ENCODE results near the gene PDE9A.
"Not testable (repeated sequence)": the region's sequence is repeated elsewhere in the genome, so short reads cannot be mapped to it uniquely, and the experiment has no call there.

PDE9A gene

DNA sequence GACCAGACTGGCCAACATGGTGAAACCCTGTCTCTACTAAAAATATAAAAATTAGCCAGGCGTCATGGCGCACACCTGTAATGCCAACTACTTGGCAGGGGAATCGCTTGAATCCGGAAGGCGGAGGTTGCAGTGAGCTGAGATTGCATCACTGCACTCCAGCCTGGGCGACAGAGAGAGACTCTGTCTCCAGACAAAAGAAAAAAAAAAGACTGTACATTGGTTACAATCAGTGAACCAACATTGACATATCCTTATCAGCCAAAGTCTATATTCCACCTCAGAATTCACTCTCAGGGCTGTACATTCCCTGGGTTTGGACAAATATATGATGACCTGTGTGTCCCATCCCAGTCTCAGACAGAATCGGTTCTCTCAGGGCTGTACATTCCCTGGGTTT lies 62.0 kb downstream of the PDE9A start:
- H3K27ac ChIP-seq (ENCODE audit: insufficient read depth in 1 of 2, low read depth in 1 of 2, low read length in 2 of 2, poor library complexity in 1 of 2, severe bottlenecking in 2 of 2); H3K36me3 ChIP-seq (ENCODE audit: control insufficient read depth in 4 of 4, insufficient read depth in 4 of 4, low read length in 3 of 4); H3K4me1 ChIP-seq (ENCODE audit: control extremely low read depth in 1 of 4, control insufficient read depth in 4 of 4, insufficient read depth in 4 of 4, low read length in 3 of 4); H3K4me3 ChIP-seq (ENCODE audit: control insufficient read depth in 1 of 7, extremely low read depth in 1 of 7, insufficient read depth in 4 of 7, low read depth in 2 of 7, low read length in 6 of 7); CTCF ChIA-PET; H3K9me3 ChIP-seq (ENCODE audit: control extremely low read depth in 1 of 5, control insufficient read depth in 4 of 5, insufficient read depth in 2 of 5, low read depth in 1 of 5, low read length in 4 of 5); H3K27me3 ChIP-seq (replicated peaks in 2 of 5; ENCODE audit: control insufficient read depth in 4 of 5, insufficient read depth in 5 of 5, low read length in 4 of 5); POLR2A ChIA-PET; DNase-seq: not testable (repeated sequence)
- WGBS (ENCODE audit: insufficient coverage): 96% methylated on average over 7 of the region's 7 CpGs

- no peaks in the 10 kb centered on the region for H3K27me3 ChIP-seq (replicated peaks in 2 of 5; ENCODE audit: control insufficient read depth in 4 of 5, insufficient read depth in 5 of 5, low read length in 4 of 5)
- 97% methylated on average over 3 of the region's 3 CpGs for WGBS (ENCODE audit: insufficient coverage)
- ChIA-PET POLR2A (no interaction called here), CTCF (interaction anchor here (1.1 kb wide), 1 partner anchor 8 kb away, joined by 3 read pairs; no protein-coding TSS in a partner anchor)
- no peaks in the 10 kb centered on the region for H3K36me3 ChIP-seq (ENCODE audit: control insufficient read depth in 4 of 4, insufficient read depth in 4 of 4, low read length in 3 of 4)
- no peaks in the 10 kb centered on the region for H3K4me1 ChIP-seq (ENCODE audit: control extremely low read depth in 1 of 4, control insufficient read depth in 4 of 4, insufficient read depth in 4 of 4, low read length in 3 of 4)
- no peak overlapping the region for H3K4me3 ChIP-seq (ENCODE audit: control insufficient read depth in 1 of 7, extremely low read depth in 1 of 7, insufficient read depth in 4 of 7, low read depth in 2 of 7, low read length in 6 of 7)
- peaks cover 0 to 1% (median 0%) of the 10 kb centered on the region in 5 experiments for H3K9me3 ChIP-seq (ENCODE audit: control extremely low read depth in 1 of 5, control insufficient read depth in 4 of 5, insufficient read depth in 2 of 5, low read depth in 1 of 5, low read length in 4 of 5)
- H3K27ac ChIP-seq (ENCODE audit: insufficient read depth in 1 of 2, low read depth in 1 of 2, low read length in 2 of 2, poor library complexity in 1 of 2, severe bottlenecking in 2 of 2): no peak overlapping the region
- DNase-seq: no peak
These were observed 62.7 kb downstream of the PDE9A start for GRCh38 chr21:42716074-42716473.

- CTCF ChIA-PET: interaction anchor here (1.1 kb wide), 1 partner anchor 12 kb away, joined by 3 read pairs; no protein-coding TSS in a partner anchor
- H3K27ac ChIP-seq (ENCODE audit: insufficient read depth in 1 of 2, low read depth in 1 of 2, low read length in 2 of 2, poor library complexity in 1 of 2, severe bottlenecking in 2 of 2); H3K27me3 ChIP-seq (replicated peaks in 2 of 5; ENCODE audit: control insufficient read depth in 4 of 5, insufficient read depth in 5 of 5, low read length in 4 of 5); H3K4me1 ChIP-seq (ENCODE audit: control extremely low read depth in 1 of 4, control insufficient read depth in 4 of 4, insufficient read depth in 4 of 4, low read length in 3 of 4); H3K4me3 ChIP-seq (ENCODE audit: control insufficient read depth in 1 of 7, extremely low read depth in 1 of 7, insufficient read depth in 4 of 7, low read depth in 2 of 7, low read length in 6 of 7); DNase-seq; H3K9me3 ChIP-seq (ENCODE audit: control extremely low read depth in 1 of 5, control insufficient read depth in 4 of 5, insufficient read depth in 2 of 5, low read depth in 1 of 5, low read length in 4 of 5); POLR2A ChIA-PET; H3K36me3 ChIP-seq (ENCODE audit: control insufficient read depth in 4 of 4, insufficient read depth in 4 of 4, low read length in 3 of 4): not testable (repeated sequence)
- 94% methylated on average over 9 of the region's 12 CpGs for WGBS (ENCODE audit: insufficient coverage)
These were observed 67.1 kb downstream of the PDE9A start for GRCh38 chr21:42720484-42720883.

DNA sequence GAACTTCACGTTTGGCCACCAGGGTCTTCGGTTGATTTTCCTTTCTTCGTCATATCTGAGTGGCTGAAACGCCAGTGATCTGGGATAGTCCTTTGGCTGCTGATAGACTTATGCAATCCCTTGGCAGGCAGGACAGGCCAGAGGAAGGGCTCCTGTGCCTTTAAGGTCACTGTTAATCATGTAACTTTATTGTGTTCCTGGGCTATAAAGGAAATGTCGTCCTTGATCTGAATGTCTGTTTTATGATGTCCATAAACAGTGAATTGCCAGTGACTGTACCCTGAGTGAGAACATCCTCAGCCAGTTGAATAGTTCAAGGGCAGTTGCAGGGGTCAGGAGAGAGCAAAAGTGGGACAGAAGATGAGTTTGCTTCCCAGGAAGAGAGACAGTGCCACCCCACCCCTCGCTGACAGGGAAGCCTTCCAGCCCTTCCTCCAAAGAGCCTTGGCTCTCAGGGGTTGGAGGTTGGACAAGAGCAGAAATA lies 68.0 kb downstream of the PDE9A start:
- H3K9me3 ChIP-seq (ENCODE audit: control extremely low read depth in 1 of 5, control insufficient read depth in 4 of 5, insufficient read depth in 2 of 5, low read depth in 1 of 5, low read length in 4 of 5): peaks cover 0 to 1% (median 0%) of the 10 kb centered on the region in 5 experiments
- no peak overlapping the region for H3K4me3 ChIP-seq (ENCODE audit: control insufficient read depth in 1 of 7, extremely low read depth in 1 of 7, insufficient read depth in 4 of 7, low read depth in 2 of 7, low read length in 6 of 7)
- no peak for DNase-seq
- 96% methylated on average over 4 of the region's 6 CpGs for WGBS (ENCODE audit: insufficient coverage)
- ChIA-PET CTCF (no interaction called here), POLR2A (interaction anchor here (0.6 kb wide), 1 partner anchor 1299 kb away, joined by 3 read pairs; no protein-coding TSS in a partner anchor)
- no peaks in the 10 kb centered on the region for H3K27me3 ChIP-seq (replicated peaks in 2 of 5; ENCODE audit: control insufficient read depth in 4 of 5, insufficient read depth in 5 of 5, low read length in 4 of 5)
- H3K4me1 ChIP-seq (ENCODE audit: control extremely low read depth in 1 of 4, control insufficient read depth in 4 of 4, insufficient read depth in 4 of 4, low read length in 3 of 4): no peaks in the 10 kb centered on the region
- H3K27ac ChIP-seq (ENCODE audit: insufficient read depth in 1 of 2, low read depth in 1 of 2, low read length in 2 of 2, poor library complexity in 1 of 2, severe bottlenecking in 2 of 2): no peak overlapping the region
- H3K36me3 ChIP-seq (ENCODE audit: control insufficient read depth in 4 of 4, insufficient read depth in 4 of 4, low read length in 3 of 4): no peaks in the 10 kb centered on the region

- ChIA-PET POLR2A (no interaction called here), CTCF (no interaction called here)
- Histone ChIP-seq H3K36me3 (ENCODE audit: control insufficient read depth in 4 of 4, insufficient read depth in 4 of 4, low read length in 3 of 4) (no peaks in the 10 kb centered on the region), H3K27me3 (replicated peaks in 2 of 5; ENCODE audit: control insufficient read depth in 4 of 5, insufficient read depth in 5 of 5, low read length in 4 of 5) (no peaks in the 10 kb centered on the region), H3K4me1 (ENCODE audit: control extremely low read depth in 1 of 4, control insufficient read depth in 4 of 4, insufficient read depth in 4 of 4, low read length in 3 of 4) (no peaks in the 10 kb centered on the region), H3K4me3 (ENCODE audit: control insufficient read depth in 1 of 7, extremely low read depth in 1 of 7, insufficient read depth in 4 of 7, low read depth in 2 of 7, low read length in 6 of 7) (no peak overlapping the region), H3K27ac (ENCODE audit: insufficient read depth in 1 of 2, low read depth in 1 of 2, low read length in 2 of 2, poor library complexity in 1 of 2, severe bottlenecking in 2 of 2) (no peak overlapping the region), H3K9me3 (ENCODE audit: control extremely low read depth in 1 of 5, control insufficient read depth in 4 of 5, insufficient read depth in 2 of 5, low read depth in 1 of 5, low read length in 4 of 5) (peaks cover 0 to 1% (median 0%) of the 10 kb centered on the region in 5 experiments)
- no peak for DNase-seq
- 96% methylated on average over 11 of the region's 11 CpGs for WGBS (ENCODE audit: insufficient coverage)
These were observed 68.7 kb downstream of the PDE9A start for GRCh38 chr21:42722153-42722552.

DNA sequence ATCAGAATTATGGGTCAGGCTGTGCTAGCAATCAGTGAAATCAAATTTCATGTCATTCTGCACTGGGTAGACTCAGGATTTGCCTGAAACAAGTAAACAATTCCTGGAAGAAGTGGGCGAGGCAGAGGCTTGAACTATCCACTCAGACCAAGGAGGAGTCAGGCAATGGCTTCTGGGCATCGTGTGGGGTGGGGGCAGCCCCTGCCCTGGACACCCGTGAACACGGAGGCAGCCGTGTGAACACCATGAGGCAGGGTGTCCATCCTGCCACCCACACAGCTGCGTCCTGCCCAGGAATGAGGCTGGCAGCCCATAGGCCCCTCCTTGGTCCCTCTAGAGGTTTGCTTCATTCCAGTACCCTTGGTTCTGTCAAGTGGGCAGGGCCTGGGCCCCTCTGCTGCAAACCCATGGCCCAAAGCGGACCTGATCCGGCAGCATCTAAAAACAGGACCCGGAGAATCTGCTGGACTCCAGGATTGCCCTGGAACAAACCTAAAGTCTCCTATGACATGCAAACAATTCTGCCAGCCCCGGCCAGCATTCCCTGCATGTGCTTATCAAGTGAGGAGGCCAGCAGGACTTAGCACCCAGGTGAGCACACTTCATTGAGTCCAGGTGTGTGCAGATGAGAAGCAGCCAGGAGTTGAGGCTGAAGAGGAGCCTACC lies 69.5 kb downstream of the PDE9A start:
- ChIA-PET POLR2A (no interaction called here), CTCF (no interaction called here)
- no peak for DNase-seq
- H3K4me1 ChIP-seq (ENCODE audit: control extremely low read depth in 1 of 4, control insufficient read depth in 4 of 4, insufficient read depth in 4 of 4, low read length in 3 of 4): no peaks in the 10 kb centered on the region
- H3K27me3 ChIP-seq (replicated peaks in 2 of 5; ENCODE audit: control insufficient read depth in 4 of 5, insufficient read depth in 5 of 5, low read length in 4 of 5): no peaks in the 10 kb centered on the region
- H3K36me3 ChIP-seq (ENCODE audit: control insufficient read depth in 4 of 4, insufficient read depth in 4 of 4, low read length in 3 of 4): no peaks in the 10 kb centered on the region
- peaks cover 0 to 1% (median 0%) of the 10 kb centered on the region in 5 experiments for H3K9me3 ChIP-seq (ENCODE audit: control extremely low read depth in 1 of 5, control insufficient read depth in 4 of 5, insufficient read depth in 2 of 5, low read depth in 1 of 5, low read length in 4 of 5)
- H3K4me3 ChIP-seq (ENCODE audit: control insufficient read depth in 1 of 7, extremely low read depth in 1 of 7, insufficient read depth in 4 of 7, low read depth in 2 of 7, low read length in 6 of 7): no peak overlapping the region
- 91% methylated on average over 10 of the region's 10 CpGs for WGBS (ENCODE audit: insufficient coverage)
- H3K27ac ChIP-seq (ENCODE audit: insufficient read depth in 1 of 2, low read depth in 1 of 2, low read length in 2 of 2, poor library complexity in 1 of 2, severe bottlenecking in 2 of 2): no peak overlapping the region

DNA sequence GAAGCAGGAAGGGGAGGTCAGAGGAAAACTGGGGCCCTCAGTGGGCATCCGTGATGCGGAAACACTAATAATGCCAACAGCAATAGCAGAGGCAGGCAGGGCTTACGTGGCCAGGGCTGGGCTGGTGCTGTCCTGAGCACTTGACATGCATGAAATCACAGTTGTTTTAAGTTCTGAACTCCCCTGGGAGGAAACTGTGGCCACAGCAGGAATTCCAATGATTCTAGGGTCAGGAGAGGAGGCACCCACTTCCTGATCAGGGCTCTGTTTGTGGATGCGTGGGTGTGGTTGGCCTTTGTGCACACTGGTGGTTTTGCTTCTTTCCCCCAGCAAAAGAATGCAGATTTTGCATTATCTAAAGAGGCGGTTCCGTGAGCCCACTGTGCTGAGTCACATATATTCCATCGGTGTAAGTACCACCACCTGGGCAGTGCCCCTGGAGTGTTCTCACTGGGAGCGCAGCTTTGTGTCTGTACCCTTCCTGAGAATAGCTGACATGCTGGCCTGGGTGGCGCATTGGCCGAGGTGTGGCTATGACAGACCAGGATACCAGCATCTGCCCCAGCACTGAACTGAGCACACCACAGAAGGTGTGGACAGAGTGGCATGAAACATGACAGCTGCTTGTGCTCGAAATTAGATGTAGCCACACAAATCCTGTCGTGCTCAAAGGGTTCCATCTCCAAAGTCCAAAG lies 71.0 kb downstream of the PDE9A start:
- no peaks in the 10 kb centered on the region for H3K36me3 ChIP-seq (ENCODE audit: control insufficient read depth in 4 of 4, insufficient read depth in 4 of 4, low read length in 3 of 4)
- no peaks in the 10 kb centered on the region for H3K27me3 ChIP-seq (replicated peaks in 2 of 5; ENCODE audit: control insufficient read depth in 4 of 5, insufficient read depth in 5 of 5, low read length in 4 of 5)
- 86% methylated on average over 11 of the region's 12 CpGs for WGBS (ENCODE audit: insufficient coverage)
- ChIA-PET POLR2A (no interaction called here), CTCF (no interaction called here)
- H3K27ac ChIP-seq (ENCODE audit: insufficient read depth in 1 of 2, low read depth in 1 of 2, low read length in 2 of 2, poor library complexity in 1 of 2, severe bottlenecking in 2 of 2): no peak overlapping the region
- DNase-seq: no peak
- H3K9me3 ChIP-seq (ENCODE audit: control extremely low read depth in 1 of 5, control insufficient read depth in 4 of 5, insufficient read depth in 2 of 5, low read depth in 1 of 5, low read length in 4 of 5): peaks cover 0 to 4% (median under 1%) of the 10 kb centered on the region in 5 experiments
- H3K4me3 ChIP-seq (ENCODE audit: control insufficient read depth in 1 of 7, extremely low read depth in 1 of 7, insufficient read depth in 4 of 7, low read depth in 2 of 7, low read length in 6 of 7): no peak overlapping the region
- H3K4me1 ChIP-seq (ENCODE audit: control extremely low read depth in 1 of 4, control insufficient read depth in 4 of 4, insufficient read depth in 4 of 4, low read length in 3 of 4): no peaks in the 10 kb centered on the region
